GM23248 (cell line): ENCODE measurements around the gene DLAT. TPM values are rescaled to one million over a fixed set of nuclear protein-coding genes. Genes with fewer than 3 reads are reported as not detected.
"Not testable (repeated sequence)": the region's sequence is repeated elsewhere in the genome, so short reads cannot be mapped to it uniquely, and the experiment has no call there.

ENCODE experiments used
- DNase-seq: peaks from one replicate; pipeline ENCODE4 v3.0.0-alpha.2; 2015
- H2AFZ ChIP-seq: fragments of 200-600 bp; sonication (generic); 2 replicates; pipeline ENCODE4 v1.6.1; 2016; ENCODE audit warnings: antibody characterized with exemption
- H3F3A ChIP-seq: fragments of 200-600 bp; sonication (generic); 2 replicates; pipeline ENCODE4 v1.6.1; 2016; ENCODE audit warnings: mild to moderate bottlenecking, antibody characterized with exemption, mixed run types; ENCODE audit not compliant: insufficient read depth
- H3K27ac ChIP-seq: fragments of 200-600 bp; sonication (generic); 2 replicates; pipeline ENCODE4 v1.5.1; 2016; ENCODE audit warnings: mild to moderate bottlenecking
- H3K27me3 ChIP-seq: fragments of 200-600 bp; sonication (generic); replicated peaks from 2 replicates; pipeline ENCODE4 v1.6.1; 2016; ENCODE audit warnings: mild to moderate bottlenecking; ENCODE audit not compliant: insufficient read depth
- H3K36me3 ChIP-seq: fragments of 200-600 bp; sonication (generic); 2 replicates; pipeline ENCODE4 v1.6.1; 2016; ENCODE audit warnings: low read depth, mild to moderate bottlenecking
- H3K4me1 ChIP-seq: fragments of 200-600 bp; sonication (generic); 2 replicates; pipeline ENCODE4 v1.6.1; 2016; ENCODE audit warnings: mild to moderate bottlenecking; ENCODE audit not compliant: insufficient read depth
- H3K4me2 ChIP-seq: fragments of 200-600 bp; sonication (generic); one replicate; pipeline ENCODE4 v1.6.1; 2016; ENCODE audit warnings: mild to moderate bottlenecking; ENCODE audit not compliant: unreplicated experiment
- H3K4me3 ChIP-seq: fragments of 200-600 bp; sonication (generic); 2 replicates; pipeline ENCODE4 v1.5.1; 2016; ENCODE audit warnings: mild to moderate bottlenecking
- H3K79me2 ChIP-seq: fragments of 200-600 bp; sonication (generic); 2 replicates; pipeline ENCODE4 v1.6.1; 2016; ENCODE audit warnings: mild to moderate bottlenecking; ENCODE audit not compliant: insufficient read depth
- H3K9ac ChIP-seq: fragments of 200-600 bp; sonication (generic); 2 replicates; pipeline ENCODE4 v1.6.1; 2016; ENCODE audit warnings: mild to moderate bottlenecking
- H3K9me2 ChIP-seq: fragments of 200-600 bp; sonication (generic); 2 replicates; pipeline ENCODE4 v1.6.1; 2016; ENCODE audit warnings: mixed run types, mild to moderate bottlenecking, moderate library complexity; ENCODE audit not compliant: insufficient read depth
- H3K9me3 ChIP-seq: fragments of 200-600 bp; sonication (generic); one replicate; pipeline ENCODE4 v1.6.1; 2017; ENCODE audit warnings: low read depth
- H4K20me1 ChIP-seq: fragments of 200-600 bp; sonication (generic); 2 replicates; pipeline ENCODE4 v1.6.0; 2016; ENCODE audit not compliant: insufficient read depth
- EZH2 ChIP-seq: fragments of 200-600 bp; sonication (generic); IDR thresholded peaks from 2 replicates; pipeline ENCODE4 v1.6.1; 2018; ENCODE audit warnings: antibody characterized with exemption, mild to moderate bottlenecking; ENCODE audit not compliant: insufficient read depth, poor library complexity, severe bottlenecking
- EZH2phosphoT487 ChIP-seq: fragments of 200-600 bp; sonication (generic); IDR thresholded peaks from 2 replicates; pipeline ENCODE4 v1.6.1; 2018; ENCODE audit warnings: antibody characterized with exemption, moderate library complexity, mild to moderate bottlenecking, low read depth; ENCODE audit not compliant: insufficient read depth
- WGBS, 2 experiments: methylation state at CpG; one replicate each; pipeline ENCODE4 v1.1.6; 2015 to 2017; ENCODE audit warnings: low lambda C conversion rate in 2 of 2, low coverage in 1 of 2; ENCODE audit errors: missing lambda C conversion rate in 2 of 2; 5-methylcytosine and 5-hydroxymethylcytosine counted together
- in situ Hi-C: fragments of 300-500 bp; cut with MboI; formaldehyde crosslinking; loops from 2 replicates; pipeline ENCODE4 v1.15.0; 2020
- polyA plus RNA-seq: library from polyadenylated mRNA; unstranded; fragments of >200 nt; fragmentation: Nextera tagmentation; extraction: Ambion mirVana; gene quantifications from 2 replicates; pipeline ENCODE4 v1.2.1, GENCODE V29; 2016
- total RNA-seq: library from RNA; depleted of rRNA; stranded (reverse); fragments of >200 nt; shearing (Covaris generic); gene quantifications from 2 replicates; pipeline ENCODE4 v1.2.3, GENCODE V29; 2014

The DLAT gene
- total and polyA plus RNA-seq, 2 experiments from 2014 or later = 32.3 to 33.4 TPM

- Histone ChIP-seq H3K27ac (peak overlapping the region; percentile 50; the same call in 1 of the 2 replicates), H3K4me2 (peak overlapping the region; percentile 82), H3K27me3 (no peaks in the 10 kb centered on the region), H4K20me1 (no peaks in the 10 kb centered on the region), H2AFZ (peak overlapping the region; percentile 99), H3K9me3 (no peaks in the 10 kb centered on the region), H3K79me2 (peaks cover 14% of the 10 kb centered on the region), H3K9ac (peak overlapping the region; percentile 86), H3K4me1 (0 out of 2 replicates have a peak, but pooled peaks cover 6% of the 10 kb centered on the region), H3K4me3 (peak overlapping the region; percentile 94), H3K36me3 (peaks cover 11% of the 10 kb centered on the region), H3F3A (peaks cover 19% of the 10 kb centered on the region; the same call in 1 of the 2 replicates), H3K9me2 (no peaks in the 10 kb centered on the region)
- peak; percentile 53 for DNase-seq
- in situ Hi-C loops = no loop called here
- WGBS, 2 experiments = 0% methylated on average over 8 of the region's 8 CpGs
- TF ChIP-seq EZH2 = no peak
- TF ChIP-seq EZH2phosphoT487 = no peak
Observed at GRCh38 chr11:112025707-112026106, 499 bp downstream of the DLAT start.

GRCh38 chr11:112026784-112027410, 1.7 kb downstream of the DLAT start:
- H4K20me1 ChIP-seq, in situ Hi-C loops, H3K9me3 ChIP-seq, H3K4me2 ChIP-seq, H3K9ac ChIP-seq, H3K4me3 ChIP-seq, H3K27ac ChIP-seq, H3K27me3 ChIP-seq, H3K9me2 ChIP-seq, DNase-seq, H3K4me1 ChIP-seq, H2AFZ ChIP-seq: not testable (repeated sequence)
- peaks cover 20% of the 10 kb centered on the region for H3K36me3 ChIP-seq
- WGBS, 2 experiments = 94 to 98% methylated on average over 11 to 28 of the region's 49 CpGs
- H3K79me2 ChIP-seq = peaks cover 14% of the 10 kb centered on the region
- H3F3A ChIP-seq = peaks cover 19% of the 10 kb centered on the region; the same call in 1 of the 2 replicates

- DNase-seq = no peak
- no peaks in the 10 kb centered on the region for H4K20me1 ChIP-seq
- H3K4me2 ChIP-seq = no peak overlapping the region
- 88 to 100% methylated on average over 2 of the region's 2 CpGs for WGBS, 2 experiments
- peaks cover 14% of the 10 kb centered on the region for H3K79me2 ChIP-seq
- no peak overlapping the region for H3K4me3 ChIP-seq
- H3F3A ChIP-seq = peaks cover 1% of the 10 kb centered on the region; the same call in 1 of the 2 replicates
- TF ChIP-seq EZH2 = no peak
- TF ChIP-seq EZH2phosphoT487 = no peak
- H2AFZ ChIP-seq = no peak overlapping the region
- H3K9me3 ChIP-seq = no peaks in the 10 kb centered on the region
- no peaks in the 10 kb centered on the region for H3K9me2 ChIP-seq
- no peak overlapping the region for H3K27ac ChIP-seq
- in situ Hi-C loops = no loop called here
- peaks cover 32% of the 10 kb centered on the region for H3K36me3 ChIP-seq
- 0 out of 2 replicates have a peak, but pooled peaks cover under 1% of the 10 kb centered on the region for H3K4me1 ChIP-seq
- no peak overlapping the region for H3K9ac ChIP-seq
- H3K27me3 ChIP-seq = no peaks in the 10 kb centered on the region
Observed at GRCh38 chr11:112029460-112029859, 4.3 kb downstream of the DLAT start.

GRCh38 chr11:112033902-112034301, 8.7 kb downstream of the DLAT start:
- Histone ChIP-seq H3K27ac (no peak overlapping the region), H3K79me2 (peaks cover 9% of the 10 kb centered on the region; the same call in 1 of the 2 replicates), H3F3A (no peaks in the 10 kb centered on the region), H3K27me3 (no peaks in the 10 kb centered on the region), H3K36me3 (peaks cover 41% of the 10 kb centered on the region), H3K9me3 (no peaks in the 10 kb centered on the region), H3K9me2 (no peaks in the 10 kb centered on the region), H3K4me3 (no peak overlapping the region), H4K20me1 (no peaks in the 10 kb centered on the region), H3K4me1 (no peaks in the 10 kb centered on the region), H2AFZ (no peak overlapping the region), H3K9ac (no peak overlapping the region), H3K4me2 (no peak overlapping the region)
- 97% methylated on average over 3 of the region's 3 CpGs for WGBS, 2 experiments
- DNase-seq = no peak
- in situ Hi-C loops = no loop called here
- no peak for TF ChIP-seq EZH2
- TF ChIP-seq EZH2phosphoT487 = no peak
